GM23338 (cell line): Measurements from ENCODE around the gene SGSM1.

Source experiments
- CREB1 ChIP-seq: fragments of 250-450 bp; sonication (Bioruptor Pico); IDR thresholded peaks from 2 replicates; pipeline ENCODE4 v1.5.0; 2020; ENCODE audit warnings: low read depth, mild to moderate bottlenecking, moderate library complexity
- CTCF ChIP-seq, 2 experiments: fragments of 200-600 bp in 1 of 2; sonication (generic) in 1 of 2; conservative IDR thresholded peaks; 2 replicates each; pipeline versions ENCODE4 v1.5.1 to v1.6.1; 2016 to 2017; ENCODE audit warnings: antibody characterized with exemption in 2 of 2, low read depth in 2 of 2, mild to moderate bottlenecking in 2 of 2, moderate library complexity in 1 of 2
- EZH2 ChIP-seq: fragments of 200-600 bp; sonication (generic); IDR thresholded peaks from one replicate; pipeline ENCODE4 v1.8.0; 2017; ENCODE audit warnings: antibody characterized with exemption, mild to moderate bottlenecking, low read depth; ENCODE audit not compliant: unreplicated experiment
- EZH2phosphoT487 ChIP-seq: fragments of 200-600 bp; sonication (generic); IDR thresholded peaks from one replicate; pipeline ENCODE4 v1.8.1; 2018; ENCODE audit warnings: antibody characterized with exemption; ENCODE audit not compliant: unreplicated experiment
- JUNB ChIP-seq: IDR thresholded peaks from one replicate; pipeline ENCODE4 v1.6.1; 2016; ENCODE audit warnings: antibody characterized with exemption; ENCODE audit not compliant: unreplicated experiment
- POLR2AphosphoS5 ChIP-seq: IDR thresholded peaks from 2 replicates; pipeline ENCODE4 v1.6.1; 2016; ENCODE audit warnings: antibody characterized with exemption, low read depth
- STAT1 ChIP-seq: IDR thresholded peaks from one replicate; pipeline ENCODE4 v1.6.1; 2016; ENCODE audit warnings: antibody characterized with exemption; ENCODE audit not compliant: unreplicated experiment
- ZNF114 ChIP-seq: fragments of 250-450 bp; sonication (Bioruptor Pico); IDR thresholded peaks from 2 replicates; pipeline ENCODE4 v1.5.0; 2020; ENCODE audit warnings: mild to moderate bottlenecking, moderate library complexity
- ZNF462 ChIP-seq: fragments of 250-450 bp; sonication (Bioruptor Pico); IDR thresholded peaks from 2 replicates; pipeline ENCODE4 v1.5.0; 2020; ENCODE audit warnings: mild to moderate bottlenecking, moderate library complexity
- TF ChIP-seq, protein P1 (sequence below): IDR thresholded peaks from one replicate; pipeline ENCODE4 v1.6.1; 2018; ENCODE audit warnings: antibody characterized with exemption; ENCODE audit not compliant: unreplicated experiment
- TF ChIP-seq, protein P2 (sequence below): IDR thresholded peaks from 2 replicates; pipeline ENCODE4 v1.6.1; 2016; ENCODE audit warnings: antibody characterized with exemption

DNA sequence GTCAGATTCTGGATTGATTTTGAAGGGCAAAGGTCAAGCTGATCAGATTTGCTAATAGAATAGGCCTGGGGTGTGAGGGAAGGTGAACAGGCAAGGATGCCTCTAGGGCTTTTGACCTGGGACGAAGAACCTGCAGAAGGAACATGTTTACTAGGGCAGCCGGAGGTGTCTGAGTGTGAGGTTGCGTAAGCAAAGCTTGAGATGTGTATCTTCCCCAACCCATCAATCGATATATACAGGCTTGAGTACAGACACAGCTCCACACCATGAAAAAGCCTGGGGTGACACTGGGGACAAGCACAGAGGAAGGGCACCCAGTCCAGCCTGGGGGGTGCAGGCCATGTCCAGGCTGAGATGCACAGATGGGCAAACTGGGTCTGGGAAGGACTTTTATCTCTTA is 139.4 kb downstream of the SGSM1 start:
- no peak for TF ChIP-seq POLR2AphosphoS5
- TF ChIP-seq CTCF (conservative IDR thresholded peaks at IDR 0.05; ENCODE audit: low read depth in 2 of 2): no peak
- TF ChIP-seq JUNB: no peak
- no peak for TF ChIP-seq EZH2
- no peak for TF ChIP-seq EZH2phosphoT487
- TF ChIP-seq CREB1 (CRISPR knock-in tag): no peak
- TF ChIP-seq, protein P1, sequence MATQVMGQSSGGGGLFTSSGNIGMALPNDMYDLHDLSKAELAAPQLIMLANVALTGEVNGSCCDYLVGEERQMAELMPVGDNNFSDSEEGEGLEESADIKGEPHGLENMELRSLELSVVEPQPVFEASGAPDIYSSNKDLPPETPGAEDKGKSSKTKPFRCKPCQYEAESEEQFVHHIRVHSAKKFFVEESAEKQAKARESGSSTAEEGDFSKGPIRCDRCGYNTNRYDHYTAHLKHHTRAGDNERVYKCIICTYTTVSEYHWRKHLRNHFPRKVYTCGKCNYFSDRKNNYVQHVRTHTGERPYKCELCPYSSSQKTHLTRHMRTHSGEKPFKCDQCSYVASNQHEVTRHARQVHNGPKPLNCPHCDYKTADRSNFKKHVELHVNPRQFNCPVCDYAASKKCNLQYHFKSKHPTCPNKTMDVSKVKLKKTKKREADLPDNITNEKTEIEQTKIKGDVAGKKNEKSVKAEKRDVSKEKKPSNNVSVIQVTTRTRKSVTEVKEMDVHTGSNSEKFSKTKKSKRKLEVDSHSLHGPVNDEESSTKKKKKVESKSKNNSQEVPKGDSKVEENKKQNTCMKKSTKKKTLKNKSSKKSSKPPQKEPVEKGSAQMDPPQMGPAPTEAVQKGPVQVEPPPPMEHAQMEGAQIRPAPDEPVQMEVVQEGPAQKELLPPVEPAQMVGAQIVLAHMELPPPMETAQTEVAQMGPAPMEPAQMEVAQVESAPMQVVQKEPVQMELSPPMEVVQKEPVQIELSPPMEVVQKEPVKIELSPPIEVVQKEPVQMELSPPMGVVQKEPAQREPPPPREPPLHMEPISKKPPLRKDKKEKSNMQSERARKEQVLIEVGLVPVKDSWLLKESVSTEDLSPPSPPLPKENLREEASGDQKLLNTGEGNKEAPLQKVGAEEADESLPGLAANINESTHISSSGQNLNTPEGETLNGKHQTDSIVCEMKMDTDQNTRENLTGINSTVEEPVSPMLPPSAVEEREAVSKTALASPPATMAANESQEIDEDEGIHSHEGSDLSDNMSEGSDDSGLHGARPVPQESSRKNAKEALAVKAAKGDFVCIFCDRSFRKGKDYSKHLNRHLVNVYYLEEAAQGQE: no peak
- TF ChIP-seq ZNF114: no peak
- TF ChIP-seq, protein P2, sequence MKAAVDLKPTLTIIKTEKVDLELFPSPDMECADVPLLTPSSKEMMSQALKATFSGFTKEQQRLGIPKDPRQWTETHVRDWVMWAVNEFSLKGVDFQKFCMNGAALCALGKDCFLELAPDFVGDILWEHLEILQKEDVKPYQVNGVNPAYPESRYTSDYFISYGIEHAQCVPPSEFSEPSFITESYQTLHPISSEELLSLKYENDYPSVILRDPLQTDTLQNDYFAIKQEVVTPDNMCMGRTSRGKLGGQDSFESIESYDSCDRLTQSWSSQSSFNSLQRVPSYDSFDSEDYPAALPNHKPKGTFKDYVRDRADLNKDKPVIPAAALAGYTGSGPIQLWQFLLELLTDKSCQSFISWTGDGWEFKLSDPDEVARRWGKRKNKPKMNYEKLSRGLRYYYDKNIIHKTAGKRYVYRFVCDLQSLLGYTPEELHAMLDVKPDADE: no peak
- no peak for TF ChIP-seq STAT1
- no peak for TF ChIP-seq ZNF462 (CRISPR knock-in tag)
